ENCODE measurements around the gene SMIM28.
A peak's percentile ranks its signal among the peaks of the same experiment; 100 is the strongest.

SMIM28 gene

DNA sequence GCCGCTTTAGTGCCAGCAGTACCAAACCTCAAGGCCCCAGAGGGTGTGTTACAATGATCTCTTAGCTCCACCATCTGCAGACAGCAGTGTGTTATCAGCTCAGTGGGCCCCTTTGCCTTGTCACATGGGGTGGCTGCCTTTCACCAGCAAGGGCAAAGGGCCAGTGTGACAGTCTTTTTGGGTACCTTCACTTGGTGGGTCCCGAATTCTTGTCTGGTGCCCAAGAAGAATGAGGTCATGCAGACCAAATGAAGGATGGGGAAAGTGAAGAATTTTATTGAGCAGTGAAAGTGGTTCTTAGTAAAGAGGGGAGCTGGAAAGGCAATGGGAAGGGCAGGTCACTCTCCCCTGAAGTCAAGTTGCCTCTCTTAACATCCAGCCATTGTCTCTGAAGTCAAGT is 2.9 kb upstream of the SMIM28 start:
- no peak for DNase-seq

DNA sequence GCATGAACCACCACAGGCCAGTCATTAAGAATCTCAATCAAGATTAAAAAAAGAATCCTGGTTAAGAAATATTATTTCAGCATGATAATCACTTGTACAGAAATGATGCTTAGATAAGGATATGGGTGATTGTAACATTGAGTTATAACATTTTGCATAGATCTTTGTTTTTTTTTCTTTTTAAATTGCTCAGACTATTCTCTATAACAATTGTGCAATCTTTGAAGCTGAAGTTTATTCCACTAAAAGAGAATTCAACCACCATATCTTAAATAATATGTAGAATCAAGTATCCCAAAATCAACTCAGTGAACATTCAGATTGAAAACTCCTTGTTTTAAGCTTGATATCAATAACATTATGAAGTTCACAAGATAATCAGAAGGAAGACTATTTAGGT is 663 bp upstream of the SMIM28 start:
- DNase-seq: no peak

DNA sequence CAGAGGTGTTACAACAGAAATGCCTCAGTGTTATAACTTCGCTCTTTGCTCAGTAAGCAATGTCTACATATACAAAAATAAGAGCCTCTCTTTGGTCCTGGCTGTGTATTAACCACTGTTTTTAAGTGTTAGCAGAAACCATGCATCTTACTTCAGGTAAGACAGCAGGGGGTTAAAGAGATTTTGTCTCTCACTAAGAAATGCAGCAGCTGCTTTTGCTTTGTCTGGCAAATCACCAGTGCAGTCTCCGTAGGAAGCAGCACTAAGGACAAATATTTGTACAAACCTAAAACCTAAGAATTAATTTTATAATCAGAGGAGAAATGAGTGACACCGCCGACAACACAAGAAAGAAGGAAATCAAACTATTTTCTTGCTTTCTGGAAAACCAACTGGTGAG is 758 bp downstream of the SMIM28 start:
- DNase-seq: no peak

DNA sequence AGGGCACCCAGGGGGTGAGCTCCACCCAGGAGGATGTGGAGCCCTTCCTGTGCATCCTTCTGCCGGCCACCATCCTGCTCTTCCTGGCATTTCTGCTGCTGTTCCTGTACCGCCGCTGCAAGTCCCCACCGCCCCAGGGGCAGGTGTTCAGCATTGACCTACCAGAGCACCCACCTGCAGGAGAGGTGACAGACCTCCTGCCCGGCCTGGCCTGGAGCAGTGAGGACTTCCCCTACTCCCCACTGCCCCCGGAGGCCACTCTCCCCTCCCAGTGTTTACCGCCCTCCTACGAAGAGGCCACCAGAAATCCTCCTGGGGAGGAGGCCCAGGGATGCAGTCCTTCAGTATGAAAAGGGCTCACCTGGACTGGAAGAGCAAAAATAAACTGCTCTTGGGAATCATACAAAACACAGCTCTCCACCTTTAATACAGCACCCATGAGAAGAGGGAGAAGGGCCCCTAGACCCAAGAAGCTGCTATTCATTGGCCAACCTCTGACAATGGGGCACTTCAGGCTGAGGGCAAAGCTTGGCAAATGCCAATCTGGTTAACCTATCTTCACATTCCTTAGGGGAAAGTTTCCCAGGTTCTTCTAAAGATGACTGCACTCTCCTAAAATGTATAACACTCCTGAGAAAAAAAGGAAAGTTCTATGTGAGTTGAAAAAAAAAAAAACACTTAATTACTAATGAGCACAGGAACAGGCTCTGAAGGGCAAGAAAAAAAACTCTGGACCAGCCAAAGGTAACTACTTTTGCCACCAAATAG is 5.0 kb downstream of the SMIM28 start:
- no peak for DNase-seq

DNA sequence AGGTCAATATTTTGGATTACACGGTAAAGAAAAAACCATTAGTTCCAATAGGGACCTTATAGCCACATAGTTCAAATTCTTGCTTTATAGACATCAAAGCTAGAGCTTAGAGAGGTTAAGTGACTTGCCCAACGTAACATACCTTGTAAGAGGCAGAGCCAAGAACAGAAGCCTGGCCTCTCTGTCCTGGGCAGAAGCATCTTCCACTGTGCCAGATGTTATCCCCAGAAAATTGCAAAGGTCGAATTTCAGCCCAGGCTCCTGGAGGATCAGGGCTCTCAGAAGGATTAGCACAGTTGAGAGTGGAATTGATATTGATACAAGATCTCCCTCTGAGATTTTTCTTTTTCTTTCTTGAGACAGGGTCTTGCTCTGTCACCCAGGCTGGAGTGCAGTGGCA is 6.1 kb downstream of the SMIM28 start:
- no peak for DNase-seq

DNA sequence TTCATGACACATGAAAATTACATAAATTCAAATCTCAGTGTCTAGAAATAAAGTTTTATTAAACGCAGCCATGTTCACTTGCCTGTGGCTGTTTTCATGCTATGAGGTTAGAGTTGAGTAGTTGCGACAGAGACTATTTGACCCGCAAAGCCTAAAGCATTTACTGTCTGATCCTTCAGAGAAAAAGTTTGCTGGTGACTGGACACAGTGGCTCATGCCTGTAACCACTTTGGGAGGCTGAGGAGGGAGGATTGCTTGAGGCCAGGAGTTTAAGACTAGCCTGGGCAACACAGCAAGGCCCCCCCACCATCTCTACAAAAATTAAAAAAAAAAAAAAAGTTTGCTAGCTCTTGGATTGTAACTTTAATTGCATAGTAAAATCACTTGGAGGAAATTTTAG is 9.2 kb downstream of the SMIM28 start:
- DNase-seq: no peak

DNA sequence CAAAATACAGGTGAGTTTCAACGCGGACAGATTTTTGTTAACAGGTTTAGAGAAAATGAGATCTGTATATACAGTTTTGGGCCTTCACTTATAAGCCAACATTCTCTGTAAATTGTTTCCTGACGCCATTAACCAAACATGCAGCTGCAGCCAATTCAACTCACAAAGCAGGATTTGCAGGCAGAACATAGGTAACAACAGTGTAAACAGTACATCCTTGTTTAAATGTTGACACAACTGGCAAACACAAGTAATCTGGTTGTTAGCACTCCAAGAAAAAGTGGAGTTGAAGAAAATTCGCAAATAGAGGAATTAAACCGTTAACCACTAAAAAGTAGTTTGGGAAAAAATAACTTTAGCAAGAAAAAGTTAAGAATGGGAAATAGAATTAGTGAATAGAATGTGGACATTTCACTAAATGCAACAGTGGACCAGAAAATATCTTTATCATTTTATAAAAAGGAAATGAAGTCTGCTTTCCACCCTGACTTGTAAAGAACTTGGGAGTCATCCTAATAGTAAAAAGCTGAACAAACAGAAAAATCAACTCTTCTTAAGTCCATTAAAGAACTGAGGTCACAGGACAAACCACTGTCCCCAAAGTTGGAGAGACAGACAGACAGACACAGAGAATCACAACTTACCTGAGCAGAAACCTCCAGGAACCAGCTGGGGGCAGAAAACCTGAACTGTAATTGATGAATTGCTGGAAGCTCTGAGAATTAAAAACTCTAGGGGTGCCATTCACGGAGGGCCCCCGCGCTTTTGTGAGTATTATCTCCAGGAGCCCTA is 10.1 kb downstream of the SMIM28 start:
- DNase-seq: peak; percentile 38

DNA sequence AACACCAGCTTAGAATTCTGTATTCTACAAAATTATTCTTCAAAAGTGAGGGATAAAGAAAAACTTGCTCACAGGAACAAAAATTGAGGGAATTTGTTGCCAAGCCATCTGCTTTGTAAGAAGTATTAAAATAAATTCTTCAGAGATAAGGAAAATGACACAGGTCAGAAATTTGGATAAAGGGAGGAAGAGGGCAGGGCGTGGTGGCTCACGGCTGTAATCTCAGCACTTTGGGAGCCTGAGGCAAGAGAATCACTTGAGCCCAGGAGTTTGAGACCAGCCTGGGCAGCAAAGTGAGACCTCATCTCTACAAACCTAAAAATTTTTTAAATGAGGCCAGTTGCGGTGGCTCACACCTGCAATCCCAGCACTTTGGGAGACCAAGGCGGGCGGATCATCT is 11.8 kb downstream of the SMIM28 start:
- no peak for DNase-seq

DNA sequence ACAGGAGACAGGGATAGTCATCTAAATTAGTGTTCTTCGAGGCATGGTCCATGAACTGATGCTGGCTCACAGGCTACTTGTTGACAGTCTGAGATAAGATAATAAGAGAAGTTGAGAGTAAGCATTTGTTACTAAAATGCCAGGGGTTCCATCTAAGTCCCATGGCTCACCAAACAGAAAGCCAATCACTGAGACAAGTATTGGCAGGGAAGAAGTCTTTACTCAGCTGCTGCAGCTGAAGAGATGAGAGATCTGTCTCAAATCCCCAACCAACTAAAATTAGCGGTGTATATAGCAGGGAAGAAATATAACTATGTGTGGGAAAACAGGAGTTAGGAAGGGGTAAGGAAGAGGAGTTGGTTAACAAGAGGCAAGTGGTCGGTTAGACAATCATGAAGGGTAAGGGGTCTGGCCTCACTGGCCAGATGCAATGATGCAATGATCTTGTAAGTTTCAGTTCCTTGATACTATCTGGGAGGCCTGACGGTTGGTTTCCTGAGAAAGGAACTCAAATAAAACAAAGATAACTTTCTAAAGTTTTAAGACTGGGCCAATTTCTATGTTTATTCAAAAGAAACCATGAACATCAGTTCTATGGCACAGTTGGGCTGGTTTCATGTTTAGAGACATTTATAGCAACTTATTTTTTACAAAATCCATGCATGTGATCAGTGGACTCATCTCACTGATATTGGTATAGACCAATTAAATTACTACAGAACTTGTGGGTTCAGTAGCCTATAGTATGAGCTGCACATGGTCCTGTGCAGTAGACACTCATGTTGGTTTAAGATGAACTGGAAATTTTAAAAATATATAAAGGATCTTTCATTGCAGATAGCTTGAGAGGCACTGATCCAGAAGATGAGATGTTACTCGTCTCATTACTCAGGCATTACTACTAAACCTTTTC is 16.4 kb downstream of the SMIM28 start:
- DNase-seq: no peak

DNA sequence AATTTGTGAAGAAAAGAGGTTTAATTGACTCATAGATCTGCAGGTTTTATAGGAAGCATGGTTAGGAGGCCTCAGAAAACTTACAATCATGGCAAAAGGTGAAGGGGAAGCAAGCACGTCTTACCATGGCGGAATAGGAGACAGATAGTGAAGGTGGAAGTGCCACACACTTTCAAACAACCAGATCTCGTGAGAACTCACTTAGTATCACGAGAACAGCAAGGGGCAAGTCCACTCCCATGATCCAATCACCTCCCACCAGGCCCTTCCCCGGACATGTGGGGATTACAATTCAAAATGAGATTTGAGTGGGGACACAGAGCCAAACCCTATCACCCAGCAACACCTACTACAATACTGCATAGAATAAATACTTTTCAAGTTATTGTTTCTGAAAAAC is 19.0 kb downstream of the SMIM28 start:
- no peak for DNase-seq

DNA sequence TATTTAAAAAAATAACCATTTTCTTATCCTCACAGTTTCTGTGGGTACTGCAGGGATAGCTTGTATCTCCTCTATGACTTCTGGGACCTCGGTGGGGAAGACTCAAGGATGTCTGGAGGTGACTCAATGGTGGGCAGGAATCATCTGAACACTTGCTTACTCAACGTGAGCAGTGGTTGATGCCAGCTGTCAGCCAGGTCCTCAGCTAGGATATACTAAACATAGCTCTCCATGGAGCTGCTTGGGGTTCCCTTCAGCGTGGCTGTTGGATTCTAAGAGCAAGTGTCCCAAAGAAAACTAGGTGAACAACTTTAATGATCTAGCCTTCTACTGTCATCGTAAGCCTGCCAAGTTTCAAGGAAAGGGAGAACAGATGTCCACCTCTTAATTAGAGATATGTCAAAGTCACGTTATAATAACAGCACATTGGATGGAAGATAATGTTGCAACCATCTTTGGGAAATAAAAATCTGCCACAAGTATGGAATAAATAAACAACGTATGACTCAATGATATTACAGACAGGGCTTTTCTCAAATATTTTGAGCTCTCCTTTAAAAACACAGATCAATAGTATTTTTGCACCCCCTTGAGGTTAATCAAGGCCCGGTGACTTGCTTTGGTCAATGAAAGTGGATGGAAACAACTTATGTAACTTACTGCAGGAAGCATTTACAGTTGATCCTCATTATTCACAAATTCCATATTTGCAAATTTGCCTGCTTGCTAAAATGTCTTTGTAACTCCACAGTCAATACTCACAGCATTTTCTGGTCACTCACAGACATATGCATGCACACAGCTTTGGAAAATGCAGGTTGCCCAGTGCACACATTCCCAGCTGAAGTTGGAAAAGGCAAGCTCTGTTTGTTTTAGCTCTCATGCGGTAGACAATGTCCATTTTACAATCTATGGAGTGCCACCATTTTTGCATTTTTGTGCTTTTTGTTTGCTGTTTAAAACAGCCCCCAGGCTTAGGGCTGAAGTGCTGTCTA is 19.7 kb downstream of the SMIM28 start:
- no peak for DNase-seq

DNA sequence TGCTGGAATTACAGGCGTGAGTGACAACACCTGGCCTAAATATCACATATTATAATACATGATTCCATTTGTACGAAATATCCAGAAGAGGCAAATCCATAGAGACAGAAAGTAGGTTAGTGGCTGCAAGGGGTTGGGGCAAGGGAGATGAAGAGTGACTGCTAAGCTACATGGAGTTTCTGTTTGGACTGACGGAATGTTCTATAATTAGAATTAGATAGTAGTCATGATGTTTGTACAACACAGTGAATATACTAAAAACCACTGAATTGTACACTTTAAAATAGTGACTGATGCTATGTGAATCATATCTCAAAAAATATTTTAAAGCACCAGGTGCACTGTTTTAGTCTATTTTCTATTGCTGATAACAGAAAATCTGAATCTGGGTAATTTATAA is 22.6 kb downstream of the SMIM28 start:
- no peak for DNase-seq

DNA sequence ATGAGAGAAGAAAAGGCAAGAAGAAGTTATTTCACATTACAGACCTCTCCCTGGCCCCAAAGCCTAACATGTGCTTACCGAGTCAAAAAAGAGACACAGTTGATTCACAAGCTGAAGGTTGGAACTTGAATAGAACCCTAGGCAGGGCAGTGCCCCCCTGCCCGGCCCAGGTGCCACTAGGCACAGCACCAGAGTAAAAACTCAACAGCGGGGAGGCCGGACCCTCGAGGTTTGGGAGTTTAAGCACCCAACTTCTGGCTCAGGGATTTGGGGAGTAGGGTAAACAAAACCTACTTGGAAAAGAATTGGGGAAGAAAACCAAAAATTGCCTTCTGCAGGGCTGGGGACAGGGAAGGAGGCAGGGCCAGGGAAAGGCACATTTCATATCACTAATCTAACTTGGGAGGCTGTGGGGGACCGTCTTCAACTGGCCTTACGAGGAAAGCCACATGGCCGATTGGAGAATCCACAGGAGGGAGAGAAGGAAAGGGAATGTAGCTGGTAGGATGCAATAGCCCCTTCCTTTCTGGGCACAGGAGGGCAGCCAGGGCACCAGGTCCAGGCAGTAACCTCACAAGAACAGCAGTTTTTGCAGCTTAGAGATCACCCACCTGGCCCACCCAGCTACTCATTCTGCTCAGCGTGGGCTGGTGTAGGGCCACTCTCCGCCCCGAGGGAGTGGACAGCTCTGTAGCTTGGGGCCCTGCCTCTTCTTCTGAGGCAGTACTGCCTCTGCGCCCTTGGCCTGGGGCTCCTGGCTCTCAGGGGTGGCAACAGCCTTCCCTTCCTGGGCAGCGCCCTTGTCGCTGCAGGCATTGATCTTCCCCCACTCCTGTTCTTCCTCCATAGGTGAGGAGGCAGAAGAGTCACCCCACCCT is 24.5 kb downstream of the SMIM28 start:
- DNase-seq: no peak

DNA sequence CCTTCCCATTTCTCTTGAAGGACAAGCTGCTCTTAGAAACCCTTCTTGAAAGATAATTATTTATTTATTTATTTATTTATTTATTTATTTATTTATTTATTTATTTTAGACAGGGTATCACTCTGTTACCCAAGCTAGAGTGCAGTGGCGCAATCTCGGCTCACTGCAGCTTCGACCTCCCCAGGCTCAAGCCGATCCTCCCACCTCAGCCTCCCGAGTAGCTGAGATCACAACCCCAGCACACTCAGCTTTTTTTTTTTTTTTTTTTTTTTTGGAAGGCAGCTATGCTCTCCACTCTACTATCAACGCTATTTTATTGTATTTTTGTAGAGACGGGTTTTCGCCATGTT is 25.1 kb downstream of the SMIM28 start:
- DNase-seq: no peak

DNA sequence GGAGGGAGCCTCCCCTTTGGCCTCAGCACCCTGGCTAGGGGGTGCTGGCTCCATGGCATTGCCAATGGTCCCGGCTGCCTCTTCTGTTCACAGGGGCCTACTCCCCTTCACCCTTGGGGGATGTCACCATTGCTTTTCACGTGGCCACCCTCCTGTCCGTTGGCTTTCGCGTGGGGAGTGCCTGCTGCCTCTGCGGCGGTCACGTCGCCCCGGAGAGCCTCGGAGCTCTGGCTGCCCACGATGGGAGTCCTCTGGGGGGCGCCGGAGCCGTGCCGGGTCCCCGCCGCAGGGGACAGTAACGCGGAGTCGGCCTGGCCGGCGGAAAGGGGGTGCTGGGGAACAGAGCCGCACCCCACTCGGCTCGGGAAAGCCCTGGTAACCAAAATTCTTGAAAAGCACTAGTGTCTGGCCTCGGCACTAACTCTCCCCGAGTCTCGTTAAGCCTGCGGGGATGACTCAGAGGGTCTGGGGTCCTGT is 25.7 kb downstream of the SMIM28 start:
- DNase-seq: no peak

DNA sequence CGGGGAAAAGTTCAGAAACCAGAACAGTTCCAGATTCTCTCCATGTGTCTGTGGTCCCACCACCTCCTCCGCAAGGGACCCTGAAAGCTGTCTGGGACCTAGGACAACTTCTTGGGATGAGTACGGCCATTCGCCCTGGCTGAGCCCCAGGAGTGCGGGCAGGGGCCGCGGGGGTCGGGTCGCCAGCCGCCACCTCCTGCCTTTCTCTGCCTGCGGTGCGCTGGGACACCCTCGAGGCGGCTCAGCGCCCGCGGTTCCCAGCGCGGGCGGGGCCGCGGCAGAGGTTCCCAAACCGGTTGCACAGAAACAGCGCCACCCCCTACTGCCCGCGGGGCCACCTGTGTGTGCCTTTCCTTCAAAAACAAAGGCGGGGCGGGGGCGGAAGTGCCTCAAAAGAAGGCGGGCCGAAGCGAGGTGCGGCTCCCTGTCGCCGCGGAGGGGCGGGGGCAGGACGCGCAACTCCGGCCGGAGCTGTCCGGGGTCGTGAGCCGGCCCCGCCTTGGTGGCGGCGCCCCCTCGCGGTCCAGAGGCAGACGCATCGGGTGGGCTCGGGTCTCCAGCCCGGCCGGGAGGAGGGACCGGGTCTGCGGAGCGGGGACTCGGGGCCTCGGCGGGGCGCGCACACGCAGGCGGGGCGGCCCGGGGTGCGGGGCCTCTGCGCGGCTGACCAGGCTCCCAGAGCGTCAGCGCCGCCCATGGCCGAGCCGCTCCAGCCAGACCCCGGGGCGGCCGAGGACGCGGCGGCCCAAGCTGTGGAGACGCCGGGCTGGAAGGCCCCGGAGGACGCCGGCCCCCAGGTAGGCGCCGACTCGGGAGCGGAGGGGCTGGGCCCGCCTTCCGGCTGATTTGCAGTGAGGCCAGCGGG is 26.3 kb downstream of the SMIM28 start, which contains the start of gene HEBP2:
Gene HEBP2, plus strand, starts transcription at position 423 of the 865 bp plus-strand sequence. Its CDS starts 273 bp downstream, at position 696.
- peak; percentile 89 for DNase-seq

DNA sequence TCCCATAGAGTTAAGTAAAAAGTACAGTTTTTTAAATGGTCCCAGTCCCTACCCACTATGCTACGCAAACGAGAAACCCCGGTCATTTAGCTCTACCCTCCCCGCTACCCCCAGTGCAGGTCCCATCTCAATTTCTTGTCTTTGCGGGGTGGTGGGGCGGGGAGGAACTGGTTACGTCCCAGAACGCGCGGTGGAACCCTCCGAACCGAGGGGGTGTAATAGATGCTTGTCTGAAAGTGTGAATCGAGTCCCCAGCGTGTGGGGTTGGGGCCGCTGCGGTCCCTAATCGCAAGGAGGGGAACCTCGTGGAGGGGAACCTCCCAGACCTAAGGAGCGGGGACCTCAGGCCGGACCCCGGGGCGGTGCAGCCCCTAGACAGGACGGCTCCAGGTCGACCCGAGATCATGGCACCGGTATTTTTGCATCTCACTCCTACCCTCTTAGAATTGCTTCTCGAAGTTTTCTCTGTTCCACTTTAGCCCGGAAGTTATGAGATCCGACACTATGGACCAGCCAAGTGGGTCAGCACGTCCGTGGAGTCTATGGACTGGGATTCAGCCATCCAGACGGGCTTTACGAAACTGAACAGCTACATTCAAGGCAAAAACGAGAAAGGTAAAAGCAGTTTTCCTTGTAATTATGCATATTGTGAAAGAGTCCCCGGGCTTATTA is 27.1 kb downstream of the SMIM28 start:
- DNase-seq: no peak

DNA sequence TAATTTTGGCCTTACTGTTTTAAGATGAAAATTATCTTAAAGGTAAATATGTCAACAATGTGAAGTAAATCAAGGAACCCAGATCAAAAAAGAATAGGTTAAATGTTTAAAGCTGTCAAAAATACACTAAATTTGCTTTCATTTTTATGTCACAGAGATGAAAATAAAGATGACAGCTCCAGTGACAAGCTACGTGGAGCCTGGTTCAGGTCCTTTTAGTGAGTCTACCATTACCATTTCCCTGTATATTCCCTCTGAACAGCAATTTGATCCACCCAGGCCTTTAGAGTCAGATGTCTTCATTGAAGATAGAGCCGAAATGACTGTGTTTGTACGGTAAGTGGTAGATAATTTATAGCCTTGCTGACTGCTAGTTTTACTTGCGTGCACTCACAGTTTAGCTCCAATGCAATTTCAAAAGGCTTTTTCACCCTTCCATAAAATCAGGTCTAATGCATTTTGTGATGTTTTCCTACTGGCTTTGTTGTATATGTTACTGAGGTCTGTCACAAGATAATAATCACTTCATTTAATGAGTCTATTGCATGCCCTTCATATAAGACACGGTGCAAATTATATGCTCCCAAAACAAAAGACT is 28.2 kb downstream of the SMIM28 start:
- no peak for DNase-seq

DNA sequence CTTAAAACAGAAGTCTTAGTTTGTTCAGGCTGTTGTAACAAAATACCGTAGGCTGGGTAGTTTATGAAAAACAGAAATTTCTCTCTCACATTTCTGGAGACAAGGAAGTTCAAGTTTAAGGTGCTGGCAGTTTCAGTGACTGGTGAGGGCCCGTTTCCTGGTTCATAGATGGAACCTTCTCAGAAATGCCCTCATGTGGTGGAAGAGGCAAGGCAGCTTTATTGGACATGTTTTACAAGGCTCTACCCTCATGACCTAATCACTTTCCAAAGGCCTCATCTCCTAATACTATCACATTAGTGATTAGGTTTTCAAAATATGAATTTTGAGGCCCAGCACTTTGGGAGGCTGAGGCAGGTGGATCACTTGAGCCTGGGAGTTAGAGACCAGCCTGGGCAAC is 28.7 kb downstream of the SMIM28 start:
- DNase-seq: no peak

Data from SHP77 treated with DMSO at 0.1 percent for 48 hours (cell line).